ENCODE results near the gene IFFO2. TPM values are rescaled to one million over a fixed set of nuclear protein-coding genes. Genes with fewer than 3 reads are reported as not detected.

IFFO2 gene
- total RNA-seq, 3 donors from 2014 or later (not counting 1 experiment from before 2014, with no cell fraction given) = 52.4 to 105 (median 66.5) TPM

- H3K36me3 Mint-ChIP-seq = no peaks in the 10 kb centered on the region
- intact Hi-C loops (cut with micrococcal nuclease) = no loop called here
Observed at GRCh38 chr1:18879791-18880309, 76.6 kb downstream of the IFFO2 start.

GRCh38 chr1:18879215-18879790 is 77.2 kb downstream of the IFFO2 start:
- Mint-ChIP-seq H3K4me1 (no peaks in the 10 kb centered on the region), H3K27me3 (ENCODE audit: low read depth in 2 of 2) (no peaks in the 10 kb centered on the region), H3K4me3 (no peak overlapping the region), H3K27ac (no peak overlapping the region), H3K36me3 (no peaks in the 10 kb centered on the region), H3K9me3 (no peaks in the 10 kb centered on the region)
- no peak overlapping the region for H3K4me3 ChIP-seq (ENCODE audit: low read length)
- TF ChIP-seq, protein P1, sequence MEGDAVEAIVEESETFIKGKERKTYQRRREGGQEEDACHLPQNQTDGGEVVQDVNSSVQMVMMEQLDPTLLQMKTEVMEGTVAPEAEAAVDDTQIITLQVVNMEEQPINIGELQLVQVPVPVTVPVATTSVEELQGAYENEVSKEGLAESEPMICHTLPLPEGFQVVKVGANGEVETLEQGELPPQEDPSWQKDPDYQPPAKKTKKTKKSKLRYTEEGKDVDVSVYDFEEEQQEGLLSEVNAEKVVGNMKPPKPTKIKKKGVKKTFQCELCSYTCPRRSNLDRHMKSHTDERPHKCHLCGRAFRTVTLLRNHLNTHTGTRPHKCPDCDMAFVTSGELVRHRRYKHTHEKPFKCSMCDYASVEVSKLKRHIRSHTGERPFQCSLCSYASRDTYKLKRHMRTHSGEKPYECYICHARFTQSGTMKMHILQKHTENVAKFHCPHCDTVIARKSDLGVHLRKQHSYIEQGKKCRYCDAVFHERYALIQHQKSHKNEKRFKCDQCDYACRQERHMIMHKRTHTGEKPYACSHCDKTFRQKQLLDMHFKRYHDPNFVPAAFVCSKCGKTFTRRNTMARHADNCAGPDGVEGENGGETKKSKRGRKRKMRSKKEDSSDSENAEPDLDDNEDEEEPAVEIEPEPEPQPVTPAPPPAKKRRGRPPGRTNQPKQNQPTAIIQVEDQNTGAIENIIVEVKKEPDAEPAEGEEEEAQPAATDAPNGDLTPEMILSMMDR (IDR thresholded peaks at IDR 0.05) = no peak
- no peak for ATAC-seq
- no peaks in the 10 kb centered on the region for H3K27me3 ChIP-seq (ENCODE audit: control insufficient read depth, insufficient read depth, low read length)
- no peaks in the 10 kb centered on the region for H3K36me3 ChIP-seq (ENCODE audit: control insufficient read depth, insufficient read depth, low read length)
- no peak for DNase-seq
- H3K9me3 ChIP-seq (ENCODE audit: control insufficient read depth, insufficient read depth, low read length) = no peaks in the 10 kb centered on the region
- H3K4me1 ChIP-seq (ENCODE audit: control insufficient read depth, insufficient read depth, low read length) = no peaks in the 10 kb centered on the region
- WGBS (ENCODE audit: insufficient coverage) = 93% methylated on average over 12 of the region's 12 CpGs
- no peak overlapping the region for H3K27ac ChIP-seq (ENCODE audit: low read length)
- intact Hi-C loops (cut with micrococcal nuclease) = no loop called here

More at GRCh38 chr1:18879791-18880309, 76.6 kb downstream of the IFFO2 start:
- Histone ChIP-seq H3K4me3 (ENCODE audit: low read length) (no peak overlapping the region), H3K4me1 (ENCODE audit: control insufficient read depth, insufficient read depth, low read length) (no peaks in the 10 kb centered on the region), H3K27ac (ENCODE audit: low read length) (no peak overlapping the region), H3K27me3 (ENCODE audit: control insufficient read depth, insufficient read depth, low read length) (no peaks in the 10 kb centered on the region), H3K9me3 (ENCODE audit: control insufficient read depth, insufficient read depth, low read length) (no peaks in the 10 kb centered on the region), H3K36me3 (ENCODE audit: control insufficient read depth, insufficient read depth, low read length) (no peaks in the 10 kb centered on the region)
- no peaks in the 10 kb centered on the region for H3K9me3 Mint-ChIP-seq
- WGBS (ENCODE audit: insufficient coverage) = 90% methylated on average over 19 of the region's 21 CpGs
- H3K4me3 Mint-ChIP-seq = no peak overlapping the region
- TF ChIP-seq, protein P1 (IDR thresholded peaks at IDR 0.05) = no peak
- no peaks in the 10 kb centered on the region for H3K4me1 Mint-ChIP-seq
- no peaks in the 10 kb centered on the region for H3K27me3 Mint-ChIP-seq (ENCODE audit: low read depth in 2 of 2)
- no peak for ATAC-seq
- no peak for DNase-seq
- H3K27ac Mint-ChIP-seq = no peak overlapping the region

DNA sequence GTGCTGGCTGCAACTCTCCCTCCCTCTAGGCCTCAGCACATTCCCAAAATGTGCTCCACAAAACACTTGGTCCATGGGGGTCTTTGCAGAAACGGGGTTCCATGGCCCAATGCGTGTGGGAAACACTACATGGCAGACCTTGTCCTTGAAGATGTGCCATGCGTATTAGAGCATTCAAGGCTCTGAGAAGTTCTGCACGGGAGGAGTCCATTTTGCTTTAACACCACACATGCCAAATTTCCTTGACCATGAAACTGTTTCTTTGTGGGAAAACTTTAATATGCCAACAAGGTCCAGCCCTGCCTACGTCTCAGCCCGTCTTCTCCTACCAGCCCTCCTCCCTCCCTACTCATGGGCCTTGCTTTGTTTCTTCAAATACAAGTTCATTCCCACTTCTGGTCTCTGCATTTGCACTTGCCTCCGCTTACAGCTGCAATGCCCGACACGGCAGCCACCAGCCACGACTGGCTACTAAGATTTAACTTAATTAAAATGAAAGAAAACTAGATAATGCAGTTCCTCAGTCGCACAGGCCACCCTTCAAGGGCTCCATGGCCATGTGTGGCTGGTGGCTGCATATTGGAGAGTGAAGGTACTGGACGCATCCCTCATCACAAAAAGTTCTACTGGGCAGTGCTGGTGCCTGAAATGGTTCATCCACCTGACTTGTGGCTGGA is 77.8 kb downstream of the IFFO2 start:
- Histone ChIP-seq H3K4me1 (ENCODE audit: control insufficient read depth, insufficient read depth, low read length) (no peaks in the 10 kb centered on the region), H3K9me3 (ENCODE audit: control insufficient read depth, insufficient read depth, low read length) (no peaks in the 10 kb centered on the region), H3K36me3 (ENCODE audit: control insufficient read depth, insufficient read depth, low read length) (no peaks in the 10 kb centered on the region), H3K27me3 (ENCODE audit: control insufficient read depth, insufficient read depth, low read length) (no peaks in the 10 kb centered on the region), H3K27ac (ENCODE audit: low read length) (no peak overlapping the region), H3K4me3 (ENCODE audit: low read length) (no peak overlapping the region)
- H3K4me3 Mint-ChIP-seq = no peak overlapping the region
- DNase-seq (no peak), ATAC-seq (no peak)
- H3K27ac Mint-ChIP-seq = no peak overlapping the region
- H3K36me3 Mint-ChIP-seq = no peaks in the 10 kb centered on the region
- no peaks in the 10 kb centered on the region for H3K27me3 Mint-ChIP-seq (ENCODE audit: low read depth in 2 of 2)
- 89% methylated on average over 12 of the region's 12 CpGs for WGBS (ENCODE audit: insufficient coverage)
- TF ChIP-seq, protein P1 (IDR thresholded peaks at IDR 0.05) = no peak
- H3K4me1 Mint-ChIP-seq = no peaks in the 10 kb centered on the region
- intact Hi-C loops (cut with micrococcal nuclease) = no loop called here
- H3K9me3 Mint-ChIP-seq = no peaks in the 10 kb centered on the region

All from natural killer cell (primary cell).